Measurements from ENCODE around the gene ZNF512. TPM values are rescaled to one million over a fixed set of nuclear protein-coding genes. Genes with fewer than 3 reads are reported as not detected.

The ZNF512 gene
- total RNA-seq, 1 donor from 2014 or later: 26.6 TPM

Other genes starting within 250 kb of the ZNF512 start
- gene GTF3C2, start 226.3 kb upstream of the ZNF512 start, total RNA-seq: 24.5 and 26.9 TPM in 2 replicates
- gene EIF2B4, start 212.7 kb upstream of the ZNF512 start, total RNA-seq: 36.6 and 44.7 TPM in 2 replicates
- gene SNX17, start 212.4 kb upstream of the ZNF512 start, total RNA-seq: 142 and 184 TPM in 2 replicates
- 8.9 and 9.5 TPM in 2 replicates for gene ZNF513, start 202.3 kb upstream of the ZNF512 start, total RNA-seq
- gene PPM1G, start 173.5 kb upstream of the ZNF512 start, total RNA-seq: 174 and 225 TPM in 2 replicates
- gene NRBP1, start 154.4 kb upstream of the ZNF512 start, total RNA-seq: 122 and 137 TPM in 2 replicates
- gene KRTCAP3, start 140.7 kb upstream of the ZNF512 start, total RNA-seq: not detected in 2 replicates
- 27.5 and 30.3 TPM in 2 replicates for gene IFT172, start 93.3 kb upstream of the ZNF512 start, total RNA-seq
- gene FNDC4, start 87.8 kb upstream of the ZNF512 start, total RNA-seq: 35.0 and 47.0 TPM in 2 replicates
- gene GCKR, start 86.2 kb upstream of the ZNF512 start, total RNA-seq: 7.5 and 7.8 TPM in 2 replicates
- 1.7 and 2.2 TPM in 2 replicates for gene CCDC121, start 46.0 kb downstream of the ZNF512 start, total RNA-seq
- 54.9 and 68.2 TPM in 2 replicates for gene GPN1, start 46.0 kb downstream of the ZNF512 start, total RNA-seq
- 9.6 and 14.9 TPM in 2 replicates for gene SUPT7L, start 80.6 kb downstream of the ZNF512 start, total RNA-seq
- gene SLC4A1AP, start 80.8 kb downstream of the ZNF512 start, total RNA-seq: 30.3 and 49.5 TPM in 2 replicates
- 75.8 and 76.7 TPM in 2 replicates for gene MRPL33, start 188.7 kb downstream of the ZNF512 start, total RNA-seq

Data from pulmonary artery endothelial cell (primary cell).